GM21825 (cell line): ENCODE measurements around the gene PLB1.
"Not testable (repeated sequence)": the region's sequence is repeated elsewhere in the genome, so short reads cannot be mapped to it uniquely, and the experiment has no call there.

ENCODE experiments used
- ATAC-seq: cut with Tn5 transposase; IDR thresholded peaks from one replicate; pipeline ENCODE4 v1.9.1; 2021; ENCODE audit warnings: mild to moderate bottlenecking, moderate library complexity; ENCODE audit not compliant: unreplicated experiment

The PLB1 gene

DNA sequence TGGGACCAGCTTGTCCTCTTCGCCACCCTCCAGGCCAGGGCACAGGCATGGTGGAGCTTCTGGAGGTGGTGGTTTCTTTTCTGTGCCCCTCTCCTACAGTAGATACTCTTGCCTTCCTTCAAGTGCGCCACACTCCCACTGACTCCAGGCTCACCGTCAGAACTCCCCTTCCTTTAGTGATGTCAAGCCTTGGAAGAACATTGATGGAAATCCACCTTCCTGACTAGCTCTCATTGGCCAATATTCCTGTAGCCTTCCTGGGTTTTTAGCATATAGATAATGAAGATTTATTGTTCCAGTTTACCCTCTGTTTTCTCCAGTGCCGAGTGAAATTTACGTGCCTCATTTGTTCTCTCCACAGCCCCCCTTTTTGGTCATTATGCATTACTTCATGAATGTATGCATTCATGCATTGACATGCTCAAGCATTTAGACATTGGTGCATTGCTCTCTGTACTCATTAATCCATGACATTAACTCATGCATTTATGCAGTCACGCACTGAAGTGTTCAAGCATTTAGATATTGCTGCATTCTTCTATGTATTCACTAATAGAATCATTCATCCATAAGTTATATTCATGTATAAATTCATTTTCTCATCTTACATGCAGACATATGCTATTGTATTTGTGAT, 37.3 kb downstream of the PLB1 start:
- ATAC-seq = no peak

DNA sequence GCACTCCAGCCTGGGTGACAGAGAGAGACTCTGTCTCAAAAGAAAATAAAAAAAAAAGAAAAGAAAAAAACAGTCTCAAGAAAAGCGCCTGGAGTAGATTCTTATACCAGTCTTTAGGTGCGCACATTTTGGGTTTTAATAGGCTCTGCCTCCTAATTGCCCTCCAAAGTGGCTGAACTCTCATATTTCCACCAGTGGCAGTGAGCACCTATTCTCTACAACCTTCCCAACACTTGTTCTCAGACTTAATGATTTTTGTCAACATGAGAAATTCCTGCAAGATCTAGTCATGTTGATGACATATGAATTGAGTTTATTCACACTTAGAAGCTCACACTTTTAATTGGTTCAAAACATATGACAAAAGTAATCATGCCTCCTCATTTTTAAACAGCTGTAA, 39.0 kb downstream of the PLB1 start:
- no peak for ATAC-seq

DNA sequence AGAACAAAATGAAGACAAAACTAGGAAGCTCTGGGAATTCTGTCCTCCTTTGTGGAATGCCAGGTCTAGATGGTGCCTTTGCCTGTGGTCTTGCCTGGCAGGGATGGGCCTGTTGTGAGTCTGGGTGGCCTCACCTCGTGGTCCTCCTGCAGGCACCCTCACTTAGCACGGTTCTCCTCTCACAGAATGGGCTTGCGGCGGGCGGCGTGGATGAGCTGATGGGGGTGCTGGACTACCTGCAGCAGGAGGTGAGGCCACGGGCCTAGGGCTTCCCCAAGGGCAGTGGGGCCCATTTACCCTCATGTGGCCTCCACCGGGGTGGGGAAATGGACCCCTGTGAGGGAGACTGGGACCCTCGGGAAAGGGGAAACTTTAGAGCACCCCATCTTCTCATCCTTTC, 42.3 kb downstream of the PLB1 start:
- ATAC-seq = no peak

DNA sequence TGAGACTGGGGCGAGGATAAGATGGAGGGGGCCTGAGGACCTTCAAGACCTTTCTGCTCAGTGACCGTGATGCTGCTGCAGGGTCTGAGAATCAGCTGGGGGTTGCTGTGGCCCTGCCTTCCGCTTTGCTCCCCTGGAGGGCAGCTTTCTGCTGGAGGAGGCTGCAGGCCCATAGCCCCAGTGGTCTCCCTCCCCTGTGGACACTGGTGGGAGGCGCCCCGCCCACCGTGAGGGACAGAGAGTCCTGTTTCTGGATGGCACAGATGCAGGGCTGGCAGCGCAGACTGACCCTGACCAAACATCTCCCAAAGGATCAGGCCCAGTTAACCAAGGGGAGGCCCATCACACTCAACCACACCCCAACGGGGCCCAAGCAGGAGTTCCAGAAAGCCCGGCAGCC, 42.8 kb downstream of the PLB1 start:
- no peak for ATAC-seq

DNA sequence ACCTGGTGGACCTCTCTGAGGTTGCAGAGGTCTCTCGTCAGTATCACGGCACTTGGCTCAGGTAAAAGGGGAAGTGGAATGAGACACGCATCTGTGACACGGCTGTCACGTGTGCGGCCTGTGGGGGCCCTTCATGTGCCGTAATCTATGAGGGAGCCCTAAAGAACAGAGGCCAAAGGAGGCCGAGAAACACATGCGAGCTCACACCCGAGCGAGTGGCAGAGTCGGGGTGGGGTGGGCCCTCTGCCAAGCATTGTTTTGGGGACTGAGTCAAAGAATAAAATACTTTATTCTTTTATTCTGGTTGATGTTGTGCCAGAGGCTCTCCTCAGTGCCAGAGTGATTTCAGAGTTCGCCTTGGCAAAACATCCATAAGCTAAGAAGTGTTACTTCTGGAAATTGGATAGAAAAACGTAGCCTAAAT, 43.3 kb downstream of the PLB1 start:
- no peak for ATAC-seq

DNA sequence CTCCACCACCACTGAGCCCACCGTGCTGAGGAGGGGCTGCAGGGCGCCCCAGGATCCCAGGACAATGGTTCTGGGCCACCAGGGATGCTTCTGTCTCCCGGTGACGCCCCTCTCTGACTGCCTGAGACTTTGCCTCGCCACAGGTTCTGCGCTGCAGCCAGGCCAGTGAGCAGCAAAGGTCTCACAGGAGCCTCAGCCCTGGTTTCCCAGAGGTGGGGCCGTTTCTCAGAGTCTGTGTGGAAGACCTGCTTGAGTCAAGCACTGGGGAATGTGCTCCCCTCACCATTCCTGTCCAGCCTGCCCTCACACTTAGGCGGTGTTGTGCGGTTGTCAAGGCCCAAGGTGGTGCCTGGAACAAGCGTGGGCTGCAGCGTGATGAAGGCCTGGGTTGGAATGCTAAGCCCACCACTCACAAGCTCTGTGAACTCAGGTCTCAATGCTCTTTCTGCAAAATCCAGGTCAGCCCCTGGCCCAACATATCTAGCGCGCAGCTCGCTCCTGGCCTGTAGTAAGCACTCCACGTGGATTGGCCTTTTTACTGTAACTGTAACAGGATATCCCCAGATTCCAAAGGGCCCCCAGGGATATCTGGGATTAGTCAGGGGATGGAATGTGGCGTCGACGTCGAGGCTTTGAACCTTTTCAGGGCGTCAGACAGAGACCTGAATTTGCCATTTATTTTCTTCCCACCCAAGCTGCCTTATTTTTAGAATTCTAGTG, 47.6 kb downstream of the PLB1 start:
- no peak for ATAC-seq

DNA sequence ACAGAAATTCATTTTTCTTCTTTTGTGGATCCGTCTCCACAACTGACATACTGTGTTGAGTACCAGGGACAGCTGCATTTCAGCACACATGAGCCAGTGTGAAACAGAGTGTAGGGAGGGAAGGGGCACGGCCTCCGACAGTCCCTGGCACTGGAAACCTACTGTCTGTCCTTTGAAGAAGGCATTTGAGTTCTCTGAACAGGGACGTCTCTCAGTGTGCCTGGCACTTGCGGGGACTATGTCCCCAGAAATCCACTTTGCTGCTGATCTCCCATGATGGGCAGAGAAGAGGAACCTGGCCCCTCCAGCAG, 48.1 kb downstream of the PLB1 start:
- ATAC-seq = no peak

DNA sequence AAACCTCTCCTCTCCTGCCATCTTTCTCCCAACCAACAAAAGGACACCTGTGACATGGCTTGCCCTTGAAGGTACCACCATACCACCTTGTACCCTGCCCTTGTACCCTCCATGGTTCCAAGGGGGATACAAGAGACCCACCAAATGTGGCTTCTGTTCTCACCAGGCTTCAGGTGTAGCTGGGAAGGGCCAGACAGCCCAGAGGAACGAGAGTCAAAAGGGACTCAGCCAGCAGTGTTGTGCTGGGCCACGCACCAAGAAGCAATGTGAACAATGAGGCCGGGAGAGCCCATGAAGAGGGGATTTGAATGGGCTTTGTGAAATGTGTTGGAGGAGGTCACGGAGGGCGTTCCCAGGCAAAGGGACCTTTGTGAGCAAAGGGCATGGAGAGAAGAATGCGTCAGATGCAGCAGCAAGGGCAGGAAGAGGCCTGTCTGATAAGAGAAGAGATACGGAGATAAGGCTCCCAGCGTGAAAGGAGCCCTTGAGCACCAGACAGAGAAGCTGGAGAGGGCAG, 48.6 kb downstream of the PLB1 start:
- ATAC-seq = no peak

DNA sequence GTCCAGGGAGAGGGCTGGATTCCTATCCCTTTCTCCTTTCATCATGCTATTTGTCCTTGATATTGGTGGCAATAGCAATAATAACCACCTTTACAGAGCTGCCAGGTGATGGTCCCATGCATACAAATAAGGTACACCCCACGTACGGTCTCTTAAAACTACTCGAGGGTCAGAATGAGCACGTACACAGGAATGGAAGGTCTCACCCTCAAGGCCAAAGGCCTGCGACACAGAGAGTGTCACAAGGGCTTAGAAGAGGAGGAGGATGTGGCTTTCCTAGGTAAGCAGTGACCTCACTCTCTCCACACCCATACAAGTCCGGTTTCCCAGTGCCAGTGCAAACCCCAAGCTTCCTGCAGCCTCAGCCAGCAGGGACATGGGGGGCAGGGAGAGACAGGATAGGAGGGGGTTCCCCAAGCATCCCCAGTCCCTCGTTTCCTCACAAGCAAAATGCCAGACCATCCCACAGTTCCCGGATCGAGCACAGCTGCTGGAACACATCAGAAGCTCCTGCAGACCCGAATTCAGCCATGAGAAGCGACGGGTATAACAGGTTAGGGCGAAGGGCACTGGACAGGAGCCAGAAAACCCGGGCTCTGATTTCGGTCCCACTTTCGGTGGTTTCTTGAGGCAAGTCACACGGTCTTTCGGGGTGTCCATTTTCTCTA, 49.2 kb downstream of the PLB1 start:
- no peak for ATAC-seq

DNA sequence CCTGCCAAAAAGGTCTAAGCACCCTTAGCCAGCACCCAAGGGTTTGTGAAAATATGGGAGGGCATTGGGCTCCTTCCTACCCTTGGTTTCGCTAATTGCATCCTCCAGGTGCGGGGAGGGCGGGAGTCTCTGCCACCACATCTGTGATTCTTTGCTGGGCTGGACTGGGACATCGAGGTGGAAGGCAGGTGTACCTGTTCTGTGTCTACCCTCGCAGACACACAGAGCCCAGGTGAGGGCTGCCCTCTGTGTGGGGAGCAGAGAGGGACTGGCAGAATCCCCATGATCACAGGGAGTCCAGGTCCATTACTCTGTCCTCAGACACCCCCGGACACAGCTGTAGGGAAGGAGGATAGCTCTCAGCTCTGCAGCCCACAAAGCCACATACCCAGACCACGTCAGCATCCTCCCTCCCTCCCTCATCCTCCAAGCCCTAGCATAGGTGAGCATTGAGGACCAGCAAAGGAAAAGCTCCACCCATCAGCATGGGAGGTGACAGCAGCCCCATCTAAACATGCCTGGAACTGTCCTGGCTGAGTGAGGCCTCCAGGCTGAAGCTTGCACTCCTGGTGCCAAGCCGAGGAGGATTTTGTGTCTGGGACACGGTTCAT, 49.8 kb downstream of the PLB1 start:
- no peak for ATAC-seq

DNA sequence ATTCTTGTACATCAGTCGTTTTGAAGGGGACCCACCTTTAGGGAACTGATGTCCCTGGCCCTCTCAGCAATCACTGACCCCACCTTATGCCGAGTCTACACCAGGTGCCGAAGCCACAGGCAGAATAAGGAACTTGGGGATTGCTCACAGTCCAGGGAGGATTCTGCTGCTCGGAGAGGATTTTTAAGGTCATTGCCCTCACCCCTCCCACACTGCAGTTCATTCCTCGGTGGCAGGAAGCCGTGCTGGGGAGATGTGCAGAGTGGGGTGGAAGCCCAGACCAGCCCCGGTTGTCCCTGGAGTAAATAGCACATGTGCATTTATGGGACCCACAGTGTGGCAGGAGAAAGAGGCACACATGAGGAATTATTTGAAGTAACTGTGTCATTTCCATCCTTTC, 50.4 kb downstream of the PLB1 start:
- ATAC-seq = no peak

DNA sequence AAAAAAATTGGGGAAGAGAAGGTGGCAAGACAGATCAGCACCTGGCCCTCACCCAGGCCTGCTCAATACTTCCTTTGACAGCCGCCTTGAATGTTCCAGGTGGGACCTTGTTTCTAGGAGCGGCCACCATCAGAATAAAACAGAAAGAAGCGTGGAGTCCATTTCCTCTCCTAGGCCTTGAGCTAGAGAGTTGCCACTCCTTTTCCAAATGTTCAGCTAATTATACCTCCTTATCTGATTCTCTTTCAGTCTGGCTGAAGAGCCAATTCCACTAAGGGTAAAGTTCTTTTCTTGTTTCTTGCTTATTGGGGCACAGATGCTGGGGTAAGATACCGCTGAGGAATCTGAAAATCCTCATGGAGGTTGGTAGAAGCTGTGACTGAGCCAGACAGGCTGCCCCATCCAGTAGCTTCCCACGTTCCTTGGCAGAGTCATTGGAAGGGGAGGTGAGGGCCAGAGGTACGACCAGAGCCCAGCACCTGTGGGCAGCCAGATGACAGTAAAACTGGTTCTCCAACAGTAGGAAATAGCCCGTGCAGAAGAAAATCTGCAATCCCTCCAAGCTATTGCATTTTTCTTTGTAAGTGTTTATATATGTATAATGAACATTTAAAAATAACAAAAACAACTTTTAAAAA, 51.5 kb downstream of the PLB1 start:
- no peak for ATAC-seq

DNA sequence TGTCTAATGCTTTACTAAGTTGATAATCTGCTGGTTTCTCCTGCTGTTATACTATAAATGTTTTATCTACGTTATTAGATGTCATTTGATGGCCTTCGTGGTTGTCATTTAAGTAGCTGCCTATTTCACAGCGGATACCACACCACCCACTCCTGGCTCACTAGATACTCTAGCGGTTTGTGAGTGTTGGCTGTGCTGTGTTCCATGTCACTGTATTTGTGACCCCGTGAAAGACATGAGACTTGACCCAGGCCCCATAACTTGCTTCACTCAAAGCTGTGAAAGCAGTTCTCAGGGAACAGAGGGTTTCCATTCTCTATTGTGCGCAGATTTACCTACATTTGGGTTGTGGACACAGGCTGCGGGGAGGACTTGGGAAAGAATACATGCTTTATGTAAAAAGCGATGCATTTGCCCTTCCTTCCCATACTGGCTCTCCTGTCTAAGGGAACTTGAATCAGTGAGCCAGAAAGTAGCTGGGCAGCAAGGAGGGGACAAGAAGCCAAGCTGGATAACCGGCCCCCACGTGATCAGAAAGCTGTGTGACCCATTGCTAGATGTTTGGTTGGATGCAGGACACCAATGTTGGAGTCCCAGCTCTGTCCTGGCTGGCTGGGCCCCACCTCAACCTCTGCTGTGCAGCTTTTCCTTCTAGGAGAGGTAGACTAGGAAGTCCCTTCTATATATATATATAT, 52.2 kb downstream of the PLB1 start:
- no peak for ATAC-seq

DNA sequence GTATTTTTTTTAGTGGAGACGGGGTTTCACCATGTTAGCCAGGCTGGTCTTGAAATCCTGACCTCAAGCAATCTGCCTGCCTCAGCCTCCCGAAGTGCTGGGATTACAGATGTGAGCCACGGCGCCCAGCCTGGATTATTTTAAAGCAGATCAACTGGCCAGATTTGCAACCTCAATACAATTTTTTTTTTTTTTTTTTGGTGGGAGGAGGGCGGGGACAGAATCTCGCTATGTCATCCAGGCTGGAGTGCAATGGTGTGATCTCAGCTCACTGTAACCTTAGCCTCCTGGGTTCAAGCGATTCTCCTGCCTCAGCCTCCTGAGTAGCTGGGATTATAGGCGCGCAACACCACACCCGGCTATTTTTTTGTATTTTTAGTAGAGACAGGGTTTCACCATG, 54.5 kb downstream of the PLB1 start:
- not testable (repeated sequence) for ATAC-seq

DNA sequence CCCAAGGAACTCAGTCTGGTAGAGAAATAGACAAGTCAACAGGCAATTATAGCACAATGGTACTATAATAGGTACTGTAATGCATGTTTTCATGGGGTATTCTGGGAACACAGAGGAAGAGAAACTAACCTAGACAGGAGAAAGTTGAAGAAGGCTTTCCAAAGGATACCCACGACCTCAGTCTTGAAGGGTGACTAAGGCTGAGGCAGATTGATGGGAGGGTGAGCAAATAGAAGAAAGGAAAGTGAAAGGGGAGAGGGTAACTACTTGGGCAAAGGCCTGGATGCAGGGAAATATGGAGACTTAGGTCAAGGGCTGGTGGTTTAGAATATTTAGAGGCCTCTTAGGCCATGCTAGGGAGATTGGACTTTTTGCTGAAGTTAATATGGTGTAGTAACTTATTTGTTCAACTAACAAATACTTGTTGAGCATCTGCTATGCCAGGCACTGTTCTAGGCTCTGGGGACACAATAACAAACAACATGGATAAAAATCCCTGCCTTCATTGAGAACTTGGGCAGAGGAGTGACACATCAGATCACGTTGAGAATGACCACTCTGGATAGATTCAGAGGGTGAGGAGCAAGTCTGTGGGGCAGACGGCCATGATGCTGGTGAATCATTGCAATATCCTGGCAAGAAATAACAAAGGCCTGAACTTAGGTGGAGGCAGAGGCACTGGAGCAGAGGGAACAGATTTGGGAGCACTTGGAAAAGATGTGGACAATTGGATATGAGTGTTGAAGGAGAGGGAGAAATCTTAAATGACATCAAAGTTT, 56.4 kb downstream of the PLB1 start:
- ATAC-seq = no peak

DNA sequence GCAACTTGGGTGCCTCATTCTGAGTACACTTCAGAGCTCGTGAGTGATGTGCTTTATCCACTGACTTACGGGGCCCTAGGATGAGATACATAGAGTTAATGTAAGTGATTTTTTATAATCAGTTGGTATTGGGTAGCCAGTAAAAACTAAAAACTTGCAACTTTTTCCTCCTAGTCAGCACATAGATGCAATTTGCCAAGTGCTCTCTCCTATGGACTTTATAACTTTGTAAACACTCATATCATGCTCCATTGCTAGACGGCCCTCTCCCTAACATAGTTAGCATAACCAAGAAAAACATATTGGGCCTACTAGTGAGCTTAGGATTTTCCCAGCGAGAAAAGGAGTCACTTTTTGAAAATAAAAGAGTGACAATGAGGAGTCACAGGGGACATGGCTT, 60.4 kb downstream of the PLB1 start:
- ATAC-seq = no peak

DNA sequence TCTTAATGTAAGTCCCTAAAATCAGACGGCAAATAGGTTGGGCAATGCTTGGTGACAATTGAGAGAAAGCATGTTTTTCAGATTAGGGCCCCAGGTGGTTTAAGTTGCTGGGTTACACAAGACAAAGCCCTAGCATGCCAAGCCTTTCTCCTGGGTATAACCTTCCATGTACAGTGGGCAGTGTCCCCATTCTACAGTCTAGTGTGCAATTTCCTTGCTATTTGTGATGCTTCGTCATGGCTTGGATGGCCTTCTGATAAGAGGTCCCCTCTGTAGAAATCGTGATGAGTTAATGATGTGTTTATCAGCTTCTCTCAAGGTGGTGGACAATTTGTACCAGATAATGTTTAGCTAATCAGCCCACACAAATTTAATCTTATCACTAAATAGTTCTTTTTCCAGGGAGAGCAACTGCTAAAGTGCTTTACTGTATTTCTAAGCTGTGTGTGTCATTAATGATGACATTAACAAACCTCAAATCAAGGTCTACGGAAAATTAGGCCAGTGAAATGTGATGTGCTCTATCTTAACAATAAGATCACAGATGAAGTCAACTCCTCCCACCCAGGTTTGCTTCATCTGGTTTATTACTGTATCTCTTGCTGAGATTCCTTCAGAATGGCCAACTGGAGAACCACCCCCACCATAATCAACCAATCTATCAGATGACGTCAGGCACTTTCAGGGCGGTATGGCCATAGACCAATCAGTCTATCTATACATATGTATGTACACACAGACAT, 61.7 kb downstream of the PLB1 start:
- ATAC-seq = no peak

DNA sequence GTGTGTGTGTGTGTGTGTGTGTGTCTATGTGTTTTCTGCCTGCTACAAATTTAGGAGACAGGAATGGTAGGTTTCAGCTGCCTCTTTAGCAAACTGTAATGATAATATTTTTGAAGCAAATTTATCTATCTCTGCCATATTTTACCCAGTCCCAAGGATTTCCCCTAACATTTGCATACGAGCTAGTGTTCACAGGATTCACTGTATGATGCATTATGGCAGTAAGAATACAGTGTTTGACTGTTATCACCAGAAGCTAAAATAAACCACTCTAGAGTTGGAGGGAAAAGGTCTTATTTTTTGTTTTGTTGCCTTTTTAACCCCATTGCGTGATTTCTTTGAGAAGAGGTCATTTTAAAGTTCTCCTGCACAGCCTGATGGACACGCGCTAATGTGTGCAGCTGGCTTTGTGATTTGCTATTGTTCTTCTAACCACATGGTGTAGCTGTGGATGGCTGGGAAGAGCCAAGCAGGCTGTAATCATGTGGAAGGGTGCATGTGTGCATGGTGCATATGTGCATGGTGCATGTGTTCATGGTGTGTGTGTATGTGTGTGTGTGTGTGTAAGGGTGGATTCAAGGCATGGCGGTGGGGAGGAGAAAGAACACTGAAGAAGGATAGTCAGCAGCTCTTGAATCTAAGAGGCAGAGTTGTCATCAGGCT, 62.4 kb downstream of the PLB1 start:
- no peak for ATAC-seq

DNA sequence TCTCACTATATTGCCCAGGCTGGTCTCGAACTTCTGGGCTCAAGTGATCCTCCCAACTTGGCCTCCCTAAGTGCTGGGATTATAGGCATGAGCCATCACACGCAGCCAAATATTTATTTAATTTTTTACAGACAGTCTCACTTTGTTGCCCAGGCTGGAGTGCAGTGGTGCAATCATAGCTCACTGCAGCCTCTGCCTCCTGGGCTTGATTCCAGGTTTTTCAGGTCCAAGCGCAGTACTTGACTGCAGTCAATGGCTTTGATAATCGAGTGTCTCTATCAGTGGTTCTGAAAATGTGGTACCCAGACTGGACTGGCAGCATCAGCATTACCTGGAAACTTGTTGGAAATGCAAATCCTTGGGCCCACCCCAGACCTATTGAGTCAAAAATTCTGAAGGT, 63.1 kb downstream of the PLB1 start:
- ATAC-seq = no peak
